Keratinocyte (primary cell): ENCODE data around the gene CCDC148.

Experiments used
- CTCF ChIP-seq, 3 experiments: IDR thresholded peaks in 1 of 3; conservative IDR thresholded peaks in 1 of 3; optimal IDR thresholded peaks in 1 of 3; 2 replicates in 2 of 3; 3 replicates in 1 of 3; pipeline versions ENCODE3 to v1.5.1; 2011; ENCODE audit warnings: low read length in 3 of 3, mild to moderate bottlenecking in 3 of 3, moderate library complexity in 2 of 3, control low read depth in 1 of 3, inconsistent platforms in 1 of 3; ENCODE audit not compliant: insufficient read depth in 2 of 3; ENCODE audit errors: extremely low read depth in 1 of 3
- EZH2 ChIP-seq: IDR thresholded peaks from one replicate; pipeline ENCODE4 v1.6.1; 2012; ENCODE audit warnings: inconsistent platforms, mild to moderate bottlenecking, low read length, moderate library complexity

GRCh38 chr2:158234497-158234896 lies 222.1 kb downstream of the CCDC148 start:
- TF ChIP-seq CTCF (optimal IDR thresholded peaks at IDR 0.05 in 1 of 3, IDR thresholded peaks at IDR 0.05 in 1 of 3, conservative IDR thresholded peaks at IDR 0.05 in 1 of 3; ENCODE audit: extremely low read depth in 1 of 3, insufficient read depth in 2 of 3, low read length in 3 of 3) (no peak), EZH2 (no peak)
